MM.1S (cell line): ENCODE measurements around the gene IFNA7.
"Not testable (repeated sequence)": the region's sequence is repeated elsewhere in the genome, so short reads cannot be mapped to it uniquely, and the experiment has no call there.

Experiments used
- DNase-seq: peaks from one replicate; pipeline ENCODE4 v3.0.0-alpha.2; 2015
- H2AFZ ChIP-seq: fragments of 300-600 bp; sonication (generic); 2 replicates; pipeline ENCODE4 v1.6.0; 2016; ENCODE audit warnings: antibody characterized with exemption, low read length
- H3F3A ChIP-seq: fragments of 300-600 bp; sonication (generic); 2 replicates; pipeline ENCODE4 v1.6.1; 2016; ENCODE audit warnings: mild to moderate bottlenecking, antibody characterized with exemption, low read length, moderate library complexity, mixed read lengths; ENCODE audit not compliant: insufficient read depth
- H3K27ac ChIP-seq: fragments of 300-600 bp; sonication (generic); 2 replicates; pipeline ENCODE4 v1.5.1; 2016; ENCODE audit warnings: mild to moderate bottlenecking, low read length
- H3K27me3 ChIP-seq: fragments of 300-600 bp; sonication (generic); replicated peaks from 2 replicates; pipeline ENCODE4 v1.6.0; 2016; ENCODE audit warnings: low read length; ENCODE audit not compliant: insufficient read depth
- H3K36me3 ChIP-seq: fragments of 300-600 bp; sonication (generic); replicated peaks from 2 replicates; pipeline ENCODE4 v1.6.1; 2016; ENCODE audit warnings: mild to moderate bottlenecking, low read length, mixed read lengths; ENCODE audit not compliant: insufficient read depth
- H3K4me1 ChIP-seq: fragments of 300-600 bp; sonication (generic); 2 replicates; pipeline ENCODE4 v1.6.1; 2016; ENCODE audit warnings: low read length, mixed read lengths
- H3K4me2 ChIP-seq: fragments of 300-600 bp; sonication (generic); 2 replicates; pipeline ENCODE4 v1.6.0; 2016; ENCODE audit warnings: low read depth, low read length
- H3K4me3 ChIP-seq: fragments of 300-600 bp; sonication (generic); 2 replicates; pipeline ENCODE4 v1.5.1; 2016; ENCODE audit warnings: low read length, mixed read lengths
- H3K79me2 ChIP-seq: fragments of 300-600 bp; sonication (generic); 2 replicates; pipeline ENCODE4 v1.6.1; 2016; ENCODE audit warnings: mixed run types, low read length, mixed read lengths
- H3K9ac ChIP-seq: fragments of 300-600 bp; sonication (generic); 2 replicates; pipeline ENCODE4 v1.6.1; 2016; ENCODE audit warnings: low read length, mixed read lengths
- H3K9me2 ChIP-seq: fragments of 300-600 bp; sonication (generic); replicated peaks from 2 replicates; pipeline ENCODE4 v1.6.1; 2016; ENCODE audit warnings: mild to moderate bottlenecking, low read length, mixed read lengths; ENCODE audit not compliant: insufficient read depth
- H3K9me3 ChIP-seq: fragments of 300-600 bp; sonication (generic); replicated peaks from 2 replicates; pipeline ENCODE4 v1.6.1; 2016; ENCODE audit warnings: mild to moderate bottlenecking, low read length, mixed read lengths; ENCODE audit not compliant: insufficient read depth
- H4K20me1 ChIP-seq: fragments of 300-600 bp; sonication (generic); 2 replicates; pipeline ENCODE4 v1.6.1; 2016; ENCODE audit warnings: mild to moderate bottlenecking, low read length, moderate library complexity, mixed read lengths; ENCODE audit not compliant: insufficient read depth
- EZH2 ChIP-seq: fragments of 300-600 bp; sonication (generic); optimal IDR thresholded peaks from 2 replicates; pipeline ENCODE3; 2017; ENCODE audit warnings: low read depth, mild to moderate bottlenecking, antibody characterized with exemption, low read length, mixed read lengths
- EZH2phosphoT487 ChIP-seq: fragments of 300-600 bp; sonication (generic); IDR thresholded peaks from 2 replicates; pipeline ENCODE4 v1.6.1; 2018; ENCODE audit warnings: antibody characterized with exemption, low read length
- TF ChIP-seq, protein P1 (sequence below): fragments of 300-600 bp; sonication (generic); IDR thresholded peaks from 2 replicates; pipeline ENCODE4 v1.5.1; 2016; ENCODE audit warnings: antibody characterized with exemption, low read length, mixed read lengths

The IFNA7 gene

DNA sequence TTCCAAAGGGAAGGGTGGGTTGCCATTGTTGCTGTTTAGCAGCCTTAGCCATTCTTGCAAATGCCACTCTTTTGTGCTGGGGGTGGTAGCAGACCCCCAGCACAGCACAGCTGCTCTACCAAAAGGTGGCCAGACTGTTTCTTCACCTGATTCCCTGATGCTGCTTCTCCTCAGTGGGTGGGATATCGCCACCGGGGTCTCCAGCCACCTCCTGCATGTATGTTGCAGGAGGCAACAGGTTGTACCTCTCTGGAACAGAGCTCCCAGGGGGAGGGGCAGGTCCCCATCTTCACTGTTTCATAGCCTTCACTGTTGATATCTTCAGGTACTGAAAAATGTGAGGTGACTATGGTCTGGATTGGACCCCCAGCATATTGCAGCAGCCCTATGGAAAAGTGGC lies 8.8 kb upstream of the IFNA7 start:
- H3K4me2 ChIP-seq, H3K36me3 ChIP-seq, H3K4me1 ChIP-seq, H3K4me3 ChIP-seq, H3K27me3 ChIP-seq, DNase-seq, H3K27ac ChIP-seq, H3K9me2 ChIP-seq, H3K9ac ChIP-seq, H3K79me2 ChIP-seq, H4K20me1 ChIP-seq, H3K9me3 ChIP-seq, H3F3A ChIP-seq, H2AFZ ChIP-seq: not testable (repeated sequence)

DNA sequence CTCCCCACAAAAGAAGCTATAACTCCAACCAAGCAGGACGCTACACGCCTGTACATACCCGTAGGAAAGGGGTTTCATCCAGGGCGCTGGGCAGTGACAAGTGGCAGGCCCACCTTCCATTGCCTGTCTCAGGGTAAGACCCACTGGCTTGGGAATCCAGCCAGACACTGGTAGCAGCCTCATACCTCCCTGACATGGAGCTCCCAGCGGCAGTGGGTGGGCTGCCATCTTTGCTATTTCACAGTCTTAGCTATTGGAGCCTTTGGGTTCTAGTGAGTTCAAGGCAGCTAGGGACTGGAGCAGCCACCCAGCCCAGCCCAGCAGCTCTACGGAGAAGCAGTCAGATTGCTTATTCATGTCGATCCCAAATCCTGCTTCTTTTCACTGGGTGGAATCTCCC lies 8.3 kb upstream of the IFNA7 start:
- Histone ChIP-seq H3K79me2 (no peaks in the 10 kb centered on the region), H3K9me3 (no peaks in the 10 kb centered on the region), H3F3A (no peaks in the 10 kb centered on the region), H2AFZ (no peak overlapping the region), H3K27ac (no peak overlapping the region), H3K4me1 (no peaks in the 10 kb centered on the region), H4K20me1 (no peaks in the 10 kb centered on the region), H3K36me3 (no peaks in the 10 kb centered on the region), H3K4me2 (no peak overlapping the region), H3K9me2 (no peaks in the 10 kb centered on the region), H3K4me3 (no peak overlapping the region), H3K27me3 (no peaks in the 10 kb centered on the region), H3K9ac (no peak overlapping the region)
- DNase-seq, result no peak
- TF ChIP-seq, protein P1, sequence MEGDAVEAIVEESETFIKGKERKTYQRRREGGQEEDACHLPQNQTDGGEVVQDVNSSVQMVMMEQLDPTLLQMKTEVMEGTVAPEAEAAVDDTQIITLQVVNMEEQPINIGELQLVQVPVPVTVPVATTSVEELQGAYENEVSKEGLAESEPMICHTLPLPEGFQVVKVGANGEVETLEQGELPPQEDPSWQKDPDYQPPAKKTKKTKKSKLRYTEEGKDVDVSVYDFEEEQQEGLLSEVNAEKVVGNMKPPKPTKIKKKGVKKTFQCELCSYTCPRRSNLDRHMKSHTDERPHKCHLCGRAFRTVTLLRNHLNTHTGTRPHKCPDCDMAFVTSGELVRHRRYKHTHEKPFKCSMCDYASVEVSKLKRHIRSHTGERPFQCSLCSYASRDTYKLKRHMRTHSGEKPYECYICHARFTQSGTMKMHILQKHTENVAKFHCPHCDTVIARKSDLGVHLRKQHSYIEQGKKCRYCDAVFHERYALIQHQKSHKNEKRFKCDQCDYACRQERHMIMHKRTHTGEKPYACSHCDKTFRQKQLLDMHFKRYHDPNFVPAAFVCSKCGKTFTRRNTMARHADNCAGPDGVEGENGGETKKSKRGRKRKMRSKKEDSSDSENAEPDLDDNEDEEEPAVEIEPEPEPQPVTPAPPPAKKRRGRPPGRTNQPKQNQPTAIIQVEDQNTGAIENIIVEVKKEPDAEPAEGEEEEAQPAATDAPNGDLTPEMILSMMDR, result no peak
- no peak for TF ChIP-seq EZH2
- TF ChIP-seq EZH2phosphoT487, result no peak

DNA sequence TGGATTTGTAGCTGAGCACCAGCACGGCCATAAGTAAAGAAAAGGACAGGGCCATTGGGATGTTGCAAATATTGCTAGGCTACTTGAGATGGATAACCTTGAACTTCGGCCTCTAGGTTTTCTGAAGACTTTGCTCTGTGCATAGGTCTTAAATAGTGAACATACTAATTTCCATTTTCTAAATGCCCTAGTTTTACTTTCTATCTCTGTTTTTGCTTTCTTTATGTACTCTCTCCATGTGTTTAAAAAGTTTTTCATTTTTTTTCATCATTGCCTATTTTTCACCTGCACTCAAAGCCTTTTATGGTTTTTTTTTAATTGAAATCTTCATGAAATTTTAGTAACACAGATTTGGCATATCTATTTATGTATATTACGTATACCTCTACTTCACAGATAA lies 5.0 kb upstream of the IFNA7 start, which contains the start of gene IFNA10:
IFNA10 (minus strand) TSS at position 101 of the 400 bp plus-strand sequence; CDS start at position 55, 46 bp downstream.
- H3K27me3 ChIP-seq, H3K9me2 ChIP-seq, H3K36me3 ChIP-seq, H4K20me1 ChIP-seq, DNase-seq, H3K9me3 ChIP-seq, H3K9ac ChIP-seq, H3K4me2 ChIP-seq, H3K27ac ChIP-seq, H3K4me3 ChIP-seq, H3F3A ChIP-seq, H3K79me2 ChIP-seq, H2AFZ ChIP-seq, H3K4me1 ChIP-seq: not testable (repeated sequence)

DNA sequence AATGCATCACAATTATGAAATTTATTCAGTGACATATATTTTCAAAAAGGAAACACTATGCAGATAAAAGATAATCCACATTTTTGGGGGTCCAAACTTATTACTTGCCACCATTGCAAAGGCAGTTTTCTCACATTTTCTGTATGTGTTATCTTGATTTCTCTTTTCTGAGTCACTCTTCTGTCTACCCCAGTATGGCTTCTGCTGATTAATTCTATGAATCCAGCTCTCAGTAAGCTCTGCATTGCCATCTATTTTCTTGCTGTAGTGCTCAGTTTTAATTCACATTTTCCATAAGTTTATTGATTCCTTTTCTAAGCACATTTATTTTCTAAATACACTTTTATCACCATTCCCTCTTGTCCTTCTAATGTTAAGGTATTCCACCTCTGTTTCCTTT lies 3.2 kb upstream of the IFNA7 start:
- TF ChIP-seq EZH2, result no peak
- TF ChIP-seq EZH2phosphoT487, result no peak
- TF ChIP-seq, protein P1, result no peak
- Histone ChIP-seq H3K27ac (no peak overlapping the region), H3K4me3 (no peak overlapping the region), H3F3A (no peaks in the 10 kb centered on the region), H3K36me3 (no peaks in the 10 kb centered on the region), H3K4me1 (no peaks in the 10 kb centered on the region), H3K27me3 (no peaks in the 10 kb centered on the region), H3K9me2 (no peaks in the 10 kb centered on the region), H3K4me2 (no peak overlapping the region), H3K9me3 (no peaks in the 10 kb centered on the region), H2AFZ (no peak overlapping the region), H3K9ac (no peak overlapping the region), H4K20me1 (no peaks in the 10 kb centered on the region), H3K79me2 (no peaks in the 10 kb centered on the region)
- DNase-seq, result no peak
